Stomach (tissue), 4 donors: Measurements from ENCODE around the gene NCAM1.

Source experiments
- CTCF ChIP-seq, 7 experiments: fragments of 450-650 bp in 4 of 7; fragments of 200-600 bp in 3 of 7; sonication (generic) in 3 of 7; IDR thresholded peaks; one replicate each; pipeline ENCODE4 v1.5.1; 2016 to 2019; ENCODE audit warnings: antibody characterized with exemption in 7 of 7, control low read depth in 2 of 7, mild to moderate bottlenecking in 1 of 7
- POLR2A ChIP-seq, 4 donors: fragments of 450-650 bp; IDR thresholded peaks; one replicate each; pipeline ENCODE4 v1.6.1; 2016; ENCODE audit warnings: antibody characterized with exemption in 4 of 4, control low read depth in 2 of 4, mild to moderate bottlenecking in 1 of 4, moderate library complexity in 1 of 4

GRCh38 chr11:112942966-112943643 is 18.1 kb upstream of the NCAM1 start:
- no peak for TF ChIP-seq CTCF (IDR thresholded peaks at IDR 0.05)
- TF ChIP-seq POLR2A (IDR thresholded peaks at IDR 0.05): no peak
